Left renal pelvis (tissue), 4 donors: ENCODE data around the gene NBDY. TPM values are rescaled to one million over a fixed set of nuclear protein-coding genes. Genes with fewer than 3 reads are reported as not detected.
"Not testable (repeated sequence)": the region's sequence is repeated elsewhere in the genome, so short reads cannot be mapped to it uniquely, and the experiment has no call there.

Source experiments
- DNase-seq, 4 donors: peaks; one replicate each; pipeline ENCODE4 v3.0.0-alpha.2; 2013; ENCODE audit warnings: low read depth in 4 of 4, low spot score in 3 of 4
- polyA plus RNA-seq, 4 donors: library from polyadenylated mRNA; unstranded; fragments of 120-200 nt; gene quantifications; one replicate each; pipeline ENCODE4 v1.2.1, GENCODE V29; 2013; ENCODE audit not compliant: insufficient read length in 4 of 4

NBDY gene
- polyA plus RNA-seq, 4 donors, result 76.9 to 106 (median 101) TPM

GRCh38 chrX:56764153-56764974, 35.3 kb downstream of the NBDY start:
- peak in 3 of 4 donors; percentile 22 to 39 (median 29) for DNase-seq

DNA sequence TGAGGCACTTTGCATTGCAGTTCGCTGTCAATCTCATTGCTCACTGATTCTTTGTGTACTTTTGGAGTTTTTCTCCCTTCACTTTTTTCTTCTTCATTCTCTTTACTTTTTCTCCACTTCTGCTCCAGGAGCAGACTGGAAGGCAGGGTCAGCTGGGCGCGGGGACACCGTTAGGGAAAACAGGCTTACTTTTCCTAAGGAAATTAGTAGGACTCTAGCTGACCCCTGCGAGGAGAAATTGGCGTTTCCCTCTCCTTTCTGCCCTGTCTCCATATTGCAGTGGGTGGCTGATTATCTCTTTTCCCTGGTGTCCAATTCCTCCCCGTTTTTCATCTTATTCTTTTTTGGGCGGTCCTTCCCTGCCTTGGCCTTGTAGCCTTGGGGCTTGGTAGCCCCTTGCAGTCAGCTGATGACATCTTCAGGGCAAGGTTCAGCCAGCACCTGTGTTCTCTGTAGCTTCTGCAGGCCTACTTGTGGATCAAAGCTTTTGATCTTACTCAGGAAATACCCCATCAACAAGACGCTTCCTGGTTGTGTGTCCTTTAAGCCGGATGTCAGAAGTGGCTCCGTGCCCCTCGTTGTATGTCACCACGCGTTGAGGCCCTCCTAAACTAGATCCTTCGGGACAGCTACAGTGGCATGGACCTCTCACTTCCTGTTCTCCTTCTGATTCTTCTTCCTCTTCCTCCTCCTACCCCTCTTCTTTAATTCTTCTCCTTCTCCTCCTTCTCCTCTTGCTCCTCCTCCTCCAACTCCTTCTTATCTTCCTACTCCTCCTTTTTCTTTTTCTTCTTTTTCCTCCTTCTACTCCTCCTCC, 36.1 kb downstream of the NBDY start:
- no peak for DNase-seq

GRCh38 chrX:56765811-56766553, 36.9 kb downstream of the NBDY start:
- DNase-seq, result no peak

- no peak for DNase-seq
These were observed 37.7 kb downstream of the NBDY start for GRCh38 chrX:56766554-56767347.

DNA sequence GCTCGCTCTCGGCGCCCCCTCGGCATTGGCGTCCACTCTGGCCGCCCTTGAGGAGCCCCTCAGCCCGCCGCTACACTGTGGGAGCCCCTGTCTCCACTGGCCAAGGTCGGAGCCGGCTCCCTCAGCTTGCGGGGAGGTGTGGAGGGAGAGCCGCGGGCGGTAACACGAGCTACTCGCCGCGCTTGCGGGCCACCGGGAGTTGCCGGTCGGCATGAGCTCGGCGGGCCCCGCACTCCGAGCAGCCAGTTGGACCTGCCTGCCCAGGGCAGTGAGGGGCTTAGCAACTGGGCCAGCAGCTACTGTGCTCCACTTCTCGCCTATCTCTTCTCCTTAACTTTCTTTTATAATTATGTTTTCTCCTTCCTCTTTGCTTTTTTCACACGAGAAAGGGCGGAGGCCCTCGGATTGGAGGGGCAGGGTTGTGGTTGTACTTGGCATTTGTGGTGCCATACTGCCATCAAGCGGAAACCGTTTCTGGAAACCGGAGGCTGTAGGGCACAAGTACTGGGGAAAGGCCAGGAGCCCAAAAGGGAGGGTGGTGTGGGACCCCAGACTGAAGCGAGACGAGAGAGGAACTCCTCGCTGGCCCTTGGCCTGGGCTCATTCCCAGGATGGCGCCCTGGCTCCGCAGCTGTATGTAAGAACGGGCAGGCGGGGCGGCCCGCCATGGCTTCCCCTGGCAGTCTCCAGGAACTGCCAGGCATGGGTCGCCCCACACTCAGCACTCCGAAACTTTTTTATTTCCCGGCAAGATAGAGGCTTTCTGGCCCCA, 38.5 kb downstream of the NBDY start:
- DNase-seq, result not testable (repeated sequence)

- DNase-seq, result not testable (repeated sequence)
These were observed 39.1 kb downstream of the NBDY start for GRCh38 chrX:56768120-56768660.

GRCh38 chrX:56772675-56773521, 43.9 kb downstream of the NBDY start:
- not testable (repeated sequence) for DNase-seq

DNA sequence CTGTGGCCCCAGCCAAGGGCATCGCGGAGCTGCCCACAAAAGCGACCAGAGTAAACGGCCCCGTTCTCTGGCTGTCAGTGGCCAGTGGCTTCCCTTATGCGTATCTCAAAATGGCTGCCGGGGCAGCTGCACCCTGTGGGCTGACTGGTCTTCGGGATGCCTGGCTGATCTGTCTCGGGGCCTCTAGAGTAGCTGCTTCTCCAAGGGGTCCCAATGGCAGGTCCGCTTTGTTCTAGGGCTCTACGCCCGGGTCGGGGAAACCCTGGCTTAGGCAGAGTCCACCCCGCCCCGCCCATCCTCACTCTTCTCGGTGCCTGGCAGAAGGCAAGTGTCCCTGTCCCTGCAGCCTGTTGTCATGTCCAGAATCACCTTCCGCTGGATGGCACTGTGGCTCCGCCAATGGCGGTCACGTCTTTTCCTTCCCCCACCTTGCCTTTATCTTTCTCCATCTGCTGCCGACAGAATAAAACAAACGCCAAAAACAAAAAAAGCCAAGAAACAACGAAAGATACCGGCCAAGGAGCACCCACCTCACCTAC, 44.5 kb downstream of the NBDY start:
- DNase-seq, result not testable (repeated sequence)

GRCh38 chrX:56778099-56778923, 49.3 kb downstream of the NBDY start:
- DNase-seq, result not testable (repeated sequence)

DNA sequence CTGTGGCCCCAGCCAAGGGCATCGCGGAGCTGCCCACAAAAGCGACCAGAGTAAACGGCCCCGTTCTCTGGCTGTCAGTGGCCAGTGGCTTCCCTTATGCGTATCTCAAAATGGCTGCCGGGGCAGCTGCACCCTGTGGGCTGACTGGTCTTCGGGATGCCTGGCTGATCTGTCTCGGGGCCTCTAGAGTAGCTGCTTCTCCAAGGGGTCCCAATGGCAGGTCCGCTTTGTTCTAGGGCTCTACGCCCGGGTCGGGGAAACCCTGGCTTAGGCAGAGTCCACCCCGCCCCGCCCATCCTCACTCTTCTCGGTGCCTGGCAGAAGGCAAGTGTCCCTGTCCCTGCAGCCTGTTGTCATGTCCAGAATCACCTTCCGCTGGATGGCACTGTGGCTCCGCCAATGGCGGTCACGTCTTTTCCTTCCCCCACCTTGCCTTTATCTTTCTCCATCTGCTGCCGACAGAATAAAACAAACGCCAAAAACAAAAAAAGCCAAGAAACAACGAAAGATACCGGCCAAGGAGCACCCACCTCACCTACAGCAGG, 50.0 kb downstream of the NBDY start:
- not testable (repeated sequence) for DNase-seq

GRCh38 chrX:56780681-56781649, 51.9 kb downstream of the NBDY start:
- DNase-seq, result not testable (repeated sequence)

DNA sequence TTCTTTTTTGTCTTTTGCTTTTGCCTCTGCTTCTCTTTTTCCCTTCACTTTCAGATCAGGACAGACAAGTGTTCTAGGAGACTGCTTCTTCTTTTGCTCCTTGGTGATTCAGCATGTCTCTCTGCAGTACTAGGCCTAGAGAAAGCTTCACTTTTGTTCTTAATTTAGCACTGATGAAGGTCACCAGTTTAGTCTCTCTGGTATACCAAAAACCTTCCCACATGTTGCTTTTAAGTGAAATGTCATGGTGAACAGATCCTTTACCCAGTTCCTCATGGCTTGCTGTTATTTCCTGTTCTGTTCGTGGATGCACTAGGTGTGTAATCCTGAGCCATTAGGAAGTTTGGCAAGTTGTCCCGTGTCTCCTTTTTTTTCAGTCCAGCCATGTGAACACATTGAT, 53.3 kb downstream of the NBDY start:
- DNase-seq, result no peak

DNA sequence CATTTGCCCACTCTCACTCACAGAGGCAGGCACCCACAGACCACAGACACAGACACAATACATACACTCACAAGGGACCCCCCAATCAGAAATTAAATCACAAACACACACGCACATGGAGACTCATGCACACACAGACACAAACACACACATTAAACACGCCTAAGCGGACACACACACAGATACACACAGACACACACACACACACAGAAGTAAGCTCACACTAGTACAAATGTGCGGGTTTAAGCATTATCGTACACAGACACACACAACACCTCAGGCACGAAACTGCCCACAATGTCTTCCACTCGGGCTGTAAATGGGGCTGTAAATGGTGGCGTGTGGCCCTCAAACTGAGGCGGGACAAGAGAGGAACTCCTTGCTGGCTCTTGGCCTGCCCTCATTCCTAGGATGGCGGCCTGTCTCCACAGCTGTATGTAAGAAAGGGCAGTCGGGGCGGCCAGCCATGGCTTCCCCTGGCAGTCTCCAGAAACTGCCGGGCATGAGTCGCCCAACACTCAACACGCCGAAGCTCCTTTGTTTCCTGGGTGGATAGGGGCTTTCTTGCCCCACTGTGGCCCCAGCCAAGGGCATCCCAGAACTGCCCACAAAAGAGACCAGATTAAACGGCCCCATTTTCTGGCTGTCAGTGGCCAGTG, 53.9 kb downstream of the NBDY start:
- DNase-seq, result no peak

DNA sequence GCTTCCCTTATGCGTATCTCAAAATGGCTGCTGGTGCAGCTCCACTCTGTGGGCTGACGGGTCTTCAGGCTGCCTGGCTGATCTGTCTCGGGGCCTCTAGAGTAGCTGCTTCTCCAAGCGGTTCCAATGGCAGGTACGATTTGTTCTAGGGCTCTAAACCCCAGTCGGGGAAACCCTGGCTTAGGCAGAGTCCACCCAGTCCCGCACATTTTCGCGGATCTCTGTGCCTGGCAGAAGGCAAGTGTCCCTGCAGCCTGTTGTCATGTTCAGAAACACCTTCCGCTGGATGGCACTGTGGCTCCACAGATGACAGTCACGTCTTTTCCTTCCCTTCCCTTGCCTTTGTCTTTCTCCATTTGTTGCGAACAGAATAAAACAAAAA, 54.4 kb downstream of the NBDY start:
- no peak for DNase-seq

- DNase-seq, result no peak
These were observed 55.1 kb downstream of the NBDY start for GRCh38 chrX:56783996-56784620.
